Testis (tissue), 3 donors: ENCODE results near the gene STX19. TPM values are rescaled to one million over a fixed set of nuclear protein-coding genes. Genes with fewer than 3 reads are reported as not detected.
"Not testable (repeated sequence)": the region's sequence is repeated elsewhere in the genome, so short reads cannot be mapped to it uniquely, and the experiment has no call there.

Source experiments
- DNase-seq: peaks from one replicate; pipeline ENCODE4 v3.0.0-alpha.2; 2019
- H3K27ac ChIP-seq, 2 donors: fragments of 200-600 bp; sonication (generic); one replicate each; pipeline ENCODE4 v1.5.1; 2019
- H3K27me3 ChIP-seq: fragments of 200-600 bp; sonication (generic); one replicate; pipeline ENCODE4 v1.5.1; 2019
- H3K36me3 ChIP-seq: fragments of 200-600 bp; sonication (generic); one replicate; pipeline ENCODE4 v1.5.1; 2017; ENCODE audit warnings: low read depth; ENCODE audit errors: missing control alignments
- H3K4me1 ChIP-seq: fragments of 200-600 bp; sonication (generic); one replicate; pipeline ENCODE4 v1.5.1; 2019
- H3K4me3 ChIP-seq, 2 donors: fragments of 200-600 bp; sonication (generic); one replicate each; pipeline ENCODE4 v1.5.1; 2017 to 2019
- H3K9me3 ChIP-seq: fragments of 200-600 bp; sonication (generic); one replicate; pipeline ENCODE4 v1.5.1; 2017
- CTCF ChIP-seq, 3 experiments: fragments of 450-650 bp in 2 of 3; fragments of 200-600 bp in 1 of 3; sonication (generic) in 1 of 3; IDR thresholded peaks; one replicate each; pipeline ENCODE4 v1.5.1; 2016 to 2019; ENCODE audit warnings: antibody characterized with exemption in 3 of 3, mild to moderate bottlenecking in 2 of 3, moderate library complexity in 1 of 3
- WGBS, 2 donors: methylation state at CpG; one replicate each; pipeline ENCODE4 v1.1.5; 2018; 5-methylcytosine and 5-hydroxymethylcytosine counted together
- intact Hi-C: fragments of 100-400 bp; cut with DNase I; formaldehyde crosslinking; loops from one replicate; pipeline ENCODE4 v1.15.1; 2023; ENCODE audit warnings: low total_unique reads
- polyA plus RNA-seq: library from polyadenylated mRNA; stranded (reverse); fragments of 350-450 nt; fragmentation: Illumina TruSeq; extraction: RNeasy Lipid Tissue Mini Kit (QIAGEN cat#74804); gene quantifications from one replicate; pipeline ENCODE4 v1.2.3, GENCODE V29; 2014; ENCODE audit warnings: low read depth, low replicate concordance; ENCODE audit not compliant: insufficient read depth
- small RNA-seq, 2 donors: library from RNA; depleted of rRNA; stranded (forward); fragments of <200 nt; gene quantifications; one replicate each; pipeline ENCODE3, GENCODE V24; 2016
- total RNA-seq, 2 donors: library from RNA; depleted of rRNA; stranded (reverse); fragments of >200 nt; gene quantifications; one replicate each; pipeline ENCODE4 v1.2.3, GENCODE V29; 2016

The STX19 gene
- total and polyA plus RNA-seq, 3 donors from 2014 or later: 0.29 TPM; not detected in 2

DNA sequence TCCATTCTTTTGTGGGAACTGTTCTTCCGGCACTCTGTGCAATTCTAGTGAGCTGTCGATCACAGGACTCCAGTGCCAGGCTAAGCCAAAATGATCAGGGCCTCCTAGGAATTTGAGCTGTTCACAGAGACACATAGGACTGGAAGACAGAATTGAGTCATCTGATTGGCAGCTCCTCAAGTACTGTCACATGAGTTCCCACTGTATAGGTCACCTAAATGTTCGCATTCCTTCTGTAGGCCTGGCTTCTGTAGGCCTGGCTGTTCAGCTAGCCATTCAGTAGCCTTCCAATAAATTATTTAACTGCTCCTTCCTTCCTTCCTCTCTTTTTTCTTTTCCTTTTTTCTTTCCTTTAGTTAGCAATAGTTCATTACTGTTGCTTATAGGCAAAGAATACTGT lies 59.0 kb downstream of the STX19 start:
- intact Hi-C loops: no loop called here
- Histone ChIP-seq H3K27ac (no peak overlapping the region), H3K4me3 (no peak overlapping the region), H3K36me3 (no peaks in the 10 kb centered on the region), H3K4me1 (no peaks in the 10 kb centered on the region), H3K27me3 (no peaks in the 10 kb centered on the region), H3K9me3 (no peaks in the 10 kb centered on the region)
- TF ChIP-seq CTCF (IDR thresholded peaks at IDR 0.05): no peak
- WGBS, 2 donors: 64 to 78% methylated on average over 3 of the region's 3 CpGs
- DNase-seq: no peak

- H3K9me3 ChIP-seq, H3K27ac ChIP-seq, DNase-seq, H3K4me3 ChIP-seq, H3K36me3 ChIP-seq, intact Hi-C loops, H3K4me1 ChIP-seq, H3K27me3 ChIP-seq: not testable (repeated sequence)
- WGBS, 2 donors: 96 to 97% methylated on average over 19 of the region's 19 CpGs
Measured at GRCh38 chr3:93965106-93965505, 63.3 kb downstream of the STX19 start.

Small RNAs within 50 kb of the gene (small RNA-seq; reads per million reads assigned to genes)
- gene RF00019 (0 reads per million in 2 donors), gene RNU6-511P (0 reads per million in 2 donors)

Other genes starting within 250 kb of the STX19 start
- gene PROS1, start 54.7 kb downstream of the STX19 start, total RNA-seq: 10 to 100 TPM; 14.3 to 28.4 TPM
- gene PROS1, start 54.7 kb downstream of the STX19 start, polyA plus RNA-seq: 17.0 TPM
- gene ARL13B, start 48.4 kb downstream of the STX19 start, total RNA-seq: 10 to 100 TPM; 14.9 to 15.4 TPM
- 6.2 TPM for gene ARL13B, start 48.4 kb downstream of the STX19 start, polyA plus RNA-seq
- gene DHFR2, start 34.3 kb upstream of the STX19 start, total RNA-seq: 10 to 100 TPM in 1 of 2 donors, 1 to 10 TPM in 1; 9.1 to 10.9 TPM
- 9.3 TPM for gene DHFR2, start 34.3 kb upstream of the STX19 start, polyA plus RNA-seq
- 10 to 100 TPM; 19.1 to 19.6 TPM for gene NSUN3, start 34.5 kb upstream of the STX19 start, total RNA-seq
- gene NSUN3, start 34.5 kb upstream of the STX19 start, polyA plus RNA-seq: 9.3 TPM